ENCODE data around the gene C1orf21.

The C1orf21 gene

GRCh38 chr1:184520336-184520735, 133.5 kb downstream of the C1orf21 start:
- DNase-seq = peak; percentile 94

GRCh38 chr1:184524248-184524647, 137.4 kb downstream of the C1orf21 start:
- DNase-seq = no peak

DNA sequence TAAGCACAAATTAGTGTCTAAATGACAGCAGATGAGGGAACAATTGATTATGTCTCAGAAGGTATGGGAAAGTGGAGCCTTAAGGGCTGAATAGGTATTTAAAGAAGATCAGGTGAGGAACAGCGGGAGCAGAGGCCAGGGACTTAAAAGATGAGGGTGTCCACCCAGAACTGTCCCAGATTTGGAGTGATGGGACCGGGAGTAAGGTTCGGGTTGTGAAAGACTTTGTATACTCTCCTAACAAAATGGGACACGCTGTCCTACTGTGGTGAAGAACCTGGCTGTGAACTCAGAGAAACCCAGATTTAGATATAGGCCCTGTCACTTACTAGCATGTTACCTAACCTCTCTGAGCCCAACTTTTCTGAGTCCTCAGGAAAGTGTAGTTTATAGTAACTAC, 140.6 kb downstream of the C1orf21 start:
- no peak for DNase-seq

DNA sequence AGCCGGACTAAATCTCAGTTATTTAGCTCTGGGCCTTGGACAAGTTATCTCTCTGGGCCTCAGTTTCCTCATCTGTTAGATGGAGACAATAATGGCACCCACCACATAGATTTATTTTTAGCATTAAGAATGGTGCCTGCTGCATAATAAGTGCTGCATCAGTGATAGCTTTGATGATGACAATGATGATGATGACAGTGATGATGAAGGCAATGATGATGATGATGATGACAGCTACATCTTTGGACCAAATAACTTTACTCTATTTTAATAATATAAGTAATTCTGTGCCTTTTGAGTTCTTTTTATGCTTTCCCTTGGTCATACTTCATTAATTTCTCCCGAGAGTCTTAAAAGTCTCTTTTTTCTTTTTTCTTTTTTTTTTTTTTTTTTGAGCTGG, 143.4 kb downstream of the C1orf21 start:
- DNase-seq = no peak

GRCh38 chr1:184531296-184531695, 144.5 kb downstream of the C1orf21 start:
- DNase-seq = no peak

- no peak for DNase-seq
These were observed 145.4 kb downstream of the C1orf21 start for GRCh38 chr1:184532199-184532598.

DNA sequence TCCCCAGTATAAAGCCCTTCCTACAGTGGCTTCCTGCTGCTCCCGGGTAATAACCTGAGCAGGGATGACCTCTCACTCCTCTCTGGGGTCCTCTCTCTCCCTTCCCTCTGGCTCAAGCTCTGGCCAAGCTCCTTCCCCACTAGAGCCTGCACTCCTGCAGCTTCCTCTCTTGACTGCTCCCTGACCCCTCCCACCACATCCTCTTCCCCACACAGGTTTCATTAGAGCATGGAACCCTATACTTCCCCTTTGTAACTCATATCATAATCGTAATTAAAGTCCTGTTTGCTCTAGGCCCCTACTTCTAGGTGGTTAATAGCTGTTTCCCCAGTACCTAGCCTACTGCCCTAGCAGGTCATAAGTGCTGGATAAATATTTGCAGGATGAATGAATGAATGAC, 146.2 kb downstream of the C1orf21 start:
- peak; percentile 72 for DNase-seq

DNA sequence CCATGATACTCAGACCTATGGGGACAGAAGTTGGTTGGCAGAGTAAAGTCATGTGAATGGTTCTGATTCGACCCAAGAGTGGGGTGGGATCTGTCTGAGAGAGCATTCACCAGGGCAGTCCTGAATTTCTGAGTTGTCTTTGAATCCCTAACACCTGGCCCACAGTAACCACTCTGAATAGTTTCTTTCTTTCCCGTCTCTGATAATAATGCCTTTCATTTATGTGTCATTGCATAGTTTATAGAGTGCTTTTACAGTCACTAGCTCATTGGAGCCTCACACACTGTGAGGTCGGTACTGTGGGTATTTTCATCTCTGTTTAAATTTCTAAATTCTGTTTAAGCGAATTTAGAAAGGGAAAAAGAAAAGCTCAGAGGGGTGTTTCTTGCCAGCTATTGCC, 147.1 kb downstream of the C1orf21 start:
- DNase-seq = no peak

DNA sequence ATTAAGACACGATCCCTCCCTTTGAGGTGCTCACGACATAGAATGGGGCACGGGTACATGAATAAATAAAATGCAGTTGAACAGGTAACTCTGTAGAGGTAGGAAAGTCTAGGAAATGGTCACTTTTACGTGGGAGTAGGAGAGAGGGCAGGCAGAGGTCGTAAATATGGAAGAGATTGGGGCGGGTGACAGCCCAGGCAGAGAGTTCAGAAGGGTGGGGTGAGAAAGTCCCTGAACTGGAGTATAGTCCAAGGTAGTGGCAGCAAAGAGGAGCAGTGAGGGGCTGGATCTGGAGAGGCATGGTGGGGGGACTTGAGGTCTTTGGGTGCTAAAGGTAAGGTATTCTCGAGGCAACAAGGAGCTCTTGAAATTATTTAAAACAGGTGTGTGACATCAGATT, 147.9 kb downstream of the C1orf21 start:
- no peak for DNase-seq

DNA sequence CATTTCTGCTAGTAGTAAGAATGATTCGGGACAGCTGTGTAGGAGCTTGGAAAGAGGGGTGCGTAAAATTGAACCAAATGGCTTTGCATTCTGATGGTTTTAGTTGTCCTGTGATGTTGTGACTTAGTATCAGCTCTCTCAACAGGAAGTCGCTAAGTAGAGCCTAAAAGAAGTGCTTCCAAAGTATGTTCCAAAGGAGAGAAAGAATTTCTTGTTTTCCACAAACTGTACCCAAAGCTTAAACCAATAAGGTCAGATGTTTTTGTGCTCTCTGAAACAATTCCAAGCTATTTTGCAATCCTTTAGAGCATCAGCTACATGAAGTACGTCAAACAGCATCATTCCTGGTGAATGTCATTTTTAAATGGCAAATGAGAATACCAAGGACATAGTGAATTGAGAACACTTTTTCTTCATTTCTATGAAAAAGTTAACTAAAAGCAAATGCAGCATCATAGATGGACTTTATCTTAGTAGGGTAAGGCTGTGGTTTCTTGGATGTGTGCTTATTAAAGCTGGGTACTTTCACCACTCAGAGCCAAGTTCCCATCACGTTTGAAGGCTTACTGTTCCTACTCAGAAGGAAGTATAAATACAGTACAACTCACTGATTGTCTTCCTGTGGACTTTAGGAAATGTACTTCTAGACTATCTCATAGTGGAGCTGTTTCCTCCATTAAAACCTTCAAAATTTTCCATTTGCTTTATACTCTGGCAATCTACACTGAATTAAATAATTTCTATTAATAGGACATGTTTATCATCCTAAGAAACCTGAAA, 148.6 kb downstream of the C1orf21 start:
- DNase-seq = no peak

DNA sequence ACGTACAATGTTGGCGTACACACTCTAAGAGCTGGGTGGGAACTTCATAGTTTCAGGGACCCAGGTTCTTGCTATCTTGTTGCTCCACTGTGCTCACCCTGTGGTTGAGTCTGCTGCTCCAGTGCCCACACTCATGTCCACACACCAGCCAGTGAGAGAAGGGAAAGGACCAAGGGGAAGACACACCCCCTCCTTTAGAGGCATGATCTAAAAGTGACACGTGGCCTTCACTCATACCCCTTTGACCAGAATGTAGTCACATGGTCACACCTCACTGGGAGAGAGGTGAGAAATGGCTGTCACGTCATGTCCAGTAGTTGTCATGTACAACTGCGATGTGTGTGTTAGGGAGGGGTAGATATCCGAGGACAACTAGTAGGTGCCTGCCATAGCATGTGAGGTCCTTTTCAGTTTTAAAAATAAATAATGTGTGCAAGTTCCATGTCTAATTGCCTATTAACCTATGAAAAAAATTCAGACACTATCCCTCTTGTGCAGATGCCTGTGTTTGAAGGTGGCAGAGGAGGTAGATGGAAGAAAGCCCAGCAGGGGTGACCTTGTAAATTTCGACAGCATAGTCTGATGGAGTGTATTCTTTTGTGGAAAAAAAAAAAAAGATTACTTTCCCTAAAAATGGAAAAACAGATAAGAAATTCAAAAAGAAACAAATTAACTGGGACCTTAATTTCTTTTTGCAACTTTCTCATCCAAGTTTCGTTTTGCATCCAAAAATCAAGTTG, 149.6 kb downstream of the C1orf21 start:
- no peak for DNase-seq

DNA sequence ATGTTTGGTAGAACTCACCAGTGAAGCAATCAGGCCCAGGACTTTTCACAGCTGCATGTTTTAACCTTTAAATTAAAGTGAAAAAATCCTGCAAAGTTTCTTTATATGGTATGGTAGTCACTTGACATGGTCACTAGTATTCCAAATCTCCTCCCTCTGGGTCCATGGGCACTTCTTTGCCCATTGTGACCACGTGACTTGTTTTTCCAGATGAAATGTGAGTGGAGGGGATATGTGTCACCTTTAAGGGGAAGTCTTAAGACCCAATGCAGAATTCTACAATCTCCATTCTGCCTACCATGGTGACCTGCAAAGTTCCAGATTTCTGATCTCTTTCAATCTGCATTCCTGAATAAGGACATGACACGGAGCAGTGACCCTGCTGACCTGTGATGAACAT, 152.8 kb downstream of the C1orf21 start:
- no peak for DNase-seq

DNA sequence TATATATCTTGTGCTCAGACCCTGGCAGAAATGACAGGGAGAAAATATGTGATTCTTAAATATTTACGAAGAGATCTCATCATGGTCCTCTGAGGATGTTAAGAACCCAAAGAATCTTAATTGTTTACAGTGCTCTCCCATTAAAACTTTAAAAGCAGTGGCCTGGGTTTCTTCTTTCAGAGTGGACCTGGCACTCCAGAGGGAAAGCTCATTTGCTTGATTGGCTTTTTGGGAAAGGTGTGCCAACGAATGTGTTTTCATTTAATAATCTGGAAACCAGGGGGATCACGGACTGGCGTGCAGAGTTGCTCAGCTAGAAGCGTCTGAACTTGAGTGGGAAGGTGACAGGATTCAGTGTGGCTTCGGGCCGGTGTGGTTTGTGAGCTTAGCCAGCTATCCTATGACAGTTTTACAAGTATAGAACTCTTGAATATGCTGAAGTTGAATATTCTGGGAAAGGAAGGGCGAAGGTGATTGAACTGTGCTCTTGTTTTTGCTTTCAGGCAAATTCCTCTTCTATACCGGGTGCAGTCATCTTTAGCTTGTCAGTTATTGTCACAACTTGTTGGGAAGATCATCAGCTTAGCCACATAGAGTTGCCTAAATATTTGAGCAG, 154.8 kb downstream of the C1orf21 start:
- DNase-seq = no peak

- no peak for DNase-seq
These were observed 155.5 kb downstream of the C1orf21 start for GRCh38 chr1:184542291-184542690.

DNA sequence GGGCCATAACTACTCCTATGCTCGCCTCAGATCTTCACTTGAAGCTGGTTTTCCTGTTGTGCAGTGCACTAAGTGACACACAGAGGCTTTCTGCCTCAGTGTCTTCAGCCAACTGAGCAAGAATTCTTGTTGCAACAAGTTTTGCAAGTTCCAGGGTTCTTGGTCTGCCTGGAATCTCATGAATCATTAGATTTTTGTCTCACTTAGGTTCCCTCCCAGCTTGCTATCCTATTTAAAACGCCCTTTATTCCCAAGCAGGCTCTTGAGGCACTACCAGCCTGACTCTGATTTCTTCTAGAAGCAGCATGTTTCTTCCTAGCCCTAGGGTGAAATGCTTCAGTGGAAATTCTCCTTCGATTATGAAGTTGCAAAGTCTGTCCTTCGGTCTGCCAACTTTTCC, 158.8 kb downstream of the C1orf21 start:
- no peak for DNase-seq

- DNase-seq = no peak
These were observed 165.6 kb downstream of the C1orf21 start for GRCh38 chr1:184552446-184552845.

GRCh38 chr1:184553845-184554244, 167.0 kb downstream of the C1orf21 start:
- DNase-seq = peak; percentile 62

DNA sequence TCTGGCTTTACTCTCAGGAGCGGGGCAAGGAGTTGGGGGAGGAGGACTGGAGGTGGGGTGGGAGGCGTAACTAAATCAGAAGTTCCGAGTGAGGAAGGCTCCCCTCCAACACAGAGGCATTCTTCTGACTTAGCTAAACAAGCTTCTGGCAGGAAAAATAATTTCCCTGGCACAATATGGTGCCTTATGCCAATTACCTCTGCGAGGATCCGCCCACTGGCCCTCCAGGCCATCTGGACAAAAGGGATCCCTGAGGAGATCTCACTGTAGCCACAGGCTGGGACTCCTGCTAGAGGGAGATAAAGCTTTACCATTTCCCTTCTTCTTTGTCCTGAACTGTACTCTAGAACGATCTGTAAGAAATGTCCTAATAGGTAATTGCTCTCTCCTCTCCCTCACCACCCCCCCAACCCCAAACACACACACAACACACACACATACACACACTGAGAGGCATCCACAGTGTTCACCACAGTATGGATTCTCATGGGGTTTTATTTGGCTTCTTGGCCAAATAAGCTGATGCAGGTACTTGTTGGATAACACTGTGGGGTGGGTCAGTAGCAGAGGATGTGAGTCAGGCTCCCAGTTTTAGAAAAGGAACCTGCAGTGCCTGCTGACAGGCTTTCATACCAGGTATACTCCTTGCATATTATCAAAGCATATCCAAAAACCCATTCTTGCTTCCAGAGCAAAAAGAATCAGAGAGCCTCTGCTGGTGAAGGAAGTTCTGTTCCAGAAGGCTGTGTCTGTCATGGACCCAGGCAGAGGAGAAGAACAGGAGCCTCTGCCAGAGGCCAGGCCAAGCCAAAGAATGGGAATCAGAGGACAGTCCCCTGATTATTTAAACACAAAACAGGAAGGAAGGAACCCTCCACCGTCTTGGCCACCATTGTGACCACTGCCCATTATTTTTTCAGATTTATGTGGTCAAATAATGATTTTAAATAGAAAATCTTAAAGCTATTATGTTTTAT, 169.1 kb downstream of the C1orf21 start:
- DNase-seq = peak; percentile 98

GRCh38 chr1:184556665-184557064, 169.8 kb downstream of the C1orf21 start:
- peak; percentile 57 for DNase-seq

DNA sequence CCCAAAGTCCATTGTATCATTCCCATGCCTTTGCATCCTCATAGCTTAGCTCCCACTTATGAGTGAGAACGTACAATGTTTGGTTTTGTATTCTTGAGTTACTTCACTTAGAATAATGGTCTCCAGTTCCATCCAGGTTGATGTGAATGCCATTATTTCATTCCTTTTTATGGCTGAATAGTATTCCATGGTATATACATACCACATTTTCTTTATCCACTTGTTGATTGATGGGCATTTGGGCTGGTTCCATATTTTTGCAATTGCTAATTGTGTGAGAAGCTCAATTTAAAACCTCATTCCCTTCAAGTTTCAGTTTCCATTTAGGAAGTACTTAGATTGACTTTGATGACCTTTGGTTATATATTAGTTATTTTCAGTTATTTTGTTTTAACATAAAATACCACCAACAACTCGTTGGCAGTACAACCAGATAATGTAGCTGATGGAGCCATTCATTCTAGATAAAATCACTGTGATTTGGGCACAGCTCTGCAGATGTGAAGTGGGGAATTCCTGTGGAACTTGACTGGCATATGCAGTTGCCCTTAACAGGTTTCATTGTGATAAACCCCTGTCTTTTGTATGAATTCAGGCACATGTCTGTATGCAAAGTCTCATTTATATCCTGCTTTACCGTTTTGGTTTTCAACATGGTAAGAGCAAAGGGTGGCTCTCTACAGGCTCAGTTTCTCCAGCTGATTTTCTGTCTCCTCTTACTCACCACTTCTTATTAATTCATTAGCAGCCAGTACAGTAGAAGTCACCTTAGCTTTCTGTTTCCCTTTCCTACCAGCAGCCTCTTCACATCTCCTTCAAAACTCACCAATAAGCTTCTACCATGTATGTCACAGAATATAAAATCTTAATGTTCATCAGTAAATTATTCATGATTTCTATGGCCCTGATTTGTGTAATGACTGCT, 170.9 kb downstream of the C1orf21 start:
- no peak for DNase-seq

GRCh38 chr1:184558691-184559090, 171.9 kb downstream of the C1orf21 start:
- no peak for DNase-seq

All from NCI-H69 (cell line).